ENCODE data around the gene BCAT1.

Gene BCAT1

DNA sequence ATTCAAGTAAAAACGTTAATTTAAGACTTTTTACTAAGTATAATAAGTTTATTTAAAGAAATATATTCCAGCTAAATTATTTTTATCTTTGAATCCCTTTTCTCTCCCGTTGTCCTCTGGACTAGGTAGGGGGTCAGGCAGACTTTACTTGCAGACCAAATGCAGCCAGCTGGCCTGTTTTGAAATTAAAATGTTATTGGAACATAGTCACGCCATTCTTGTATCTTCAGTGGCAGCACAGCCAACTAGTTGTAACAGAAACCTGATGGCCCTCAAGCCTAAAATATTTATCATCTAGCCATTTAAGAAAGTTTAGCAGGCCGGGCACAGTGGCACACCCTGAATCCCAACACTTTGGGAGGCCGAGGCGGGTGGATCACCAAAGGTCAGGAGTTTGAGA is 52.7 kb downstream of the BCAT1 start:
- Histone ChIP-seq H4K20me1 (ENCODE audit: insufficient read depth, low read length) (no peaks in the 10 kb centered on the region), H3K4me3 (ENCODE audit: low read depth, low read length, poor library complexity, severe bottlenecking) (no peak overlapping the region), H3K79me2 (ENCODE audit: insufficient read depth, low read length) (no peaks in the 10 kb centered on the region), H3K9me2 (ENCODE audit: low read depth, low read length) (no peaks in the 10 kb centered on the region), H3K27ac (ENCODE audit: low read depth, low read length, poor library complexity, severe bottlenecking) (no peak overlapping the region), H3K27me3 (ENCODE audit: insufficient read depth, low read length) (no peaks in the 10 kb centered on the region), H3K4me1 (ENCODE audit: insufficient read depth, low read length, severe bottlenecking) (no peaks in the 10 kb centered on the region), H3K36me3 (ENCODE audit: insufficient read depth, low read length) (no peaks in the 10 kb centered on the region; the same call in 1 of the 2 replicates), H3K9me3 (ENCODE audit: low read length) (no peaks in the 10 kb centered on the region), H3F3A (ENCODE audit: insufficient read depth, low read length) (no peaks in the 10 kb centered on the region), H3K4me2 (ENCODE audit: low read length) (no peak overlapping the region), H2AFZ (ENCODE audit: low read length) (no peak overlapping the region), H3K9ac (ENCODE audit: low read length) (no peak overlapping the region)
- no peak for TF ChIP-seq EZH2 (IDR thresholded peaks at IDR 0.05; ENCODE audit: borderline replicate concordance, low read length)
- TF ChIP-seq, protein P1, sequence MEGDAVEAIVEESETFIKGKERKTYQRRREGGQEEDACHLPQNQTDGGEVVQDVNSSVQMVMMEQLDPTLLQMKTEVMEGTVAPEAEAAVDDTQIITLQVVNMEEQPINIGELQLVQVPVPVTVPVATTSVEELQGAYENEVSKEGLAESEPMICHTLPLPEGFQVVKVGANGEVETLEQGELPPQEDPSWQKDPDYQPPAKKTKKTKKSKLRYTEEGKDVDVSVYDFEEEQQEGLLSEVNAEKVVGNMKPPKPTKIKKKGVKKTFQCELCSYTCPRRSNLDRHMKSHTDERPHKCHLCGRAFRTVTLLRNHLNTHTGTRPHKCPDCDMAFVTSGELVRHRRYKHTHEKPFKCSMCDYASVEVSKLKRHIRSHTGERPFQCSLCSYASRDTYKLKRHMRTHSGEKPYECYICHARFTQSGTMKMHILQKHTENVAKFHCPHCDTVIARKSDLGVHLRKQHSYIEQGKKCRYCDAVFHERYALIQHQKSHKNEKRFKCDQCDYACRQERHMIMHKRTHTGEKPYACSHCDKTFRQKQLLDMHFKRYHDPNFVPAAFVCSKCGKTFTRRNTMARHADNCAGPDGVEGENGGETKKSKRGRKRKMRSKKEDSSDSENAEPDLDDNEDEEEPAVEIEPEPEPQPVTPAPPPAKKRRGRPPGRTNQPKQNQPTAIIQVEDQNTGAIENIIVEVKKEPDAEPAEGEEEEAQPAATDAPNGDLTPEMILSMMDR (IDR thresholded peaks at IDR 0.05; ENCODE audit: low read length): no peak

GRCh38 chr12:24895612-24896011 is 53.3 kb downstream of the BCAT1 start:
- no peak overlapping the region for H3K9ac ChIP-seq (ENCODE audit: low read length)
- H2AFZ ChIP-seq (ENCODE audit: low read length): no peak overlapping the region
- no peak overlapping the region for H3K27ac ChIP-seq (ENCODE audit: low read depth, low read length, poor library complexity, severe bottlenecking)
- no peak overlapping the region for H3K4me3 ChIP-seq (ENCODE audit: low read depth, low read length, poor library complexity, severe bottlenecking)
- H3K9me2 ChIP-seq (ENCODE audit: low read depth, low read length): no peaks in the 10 kb centered on the region
- no peaks in the 10 kb centered on the region for H4K20me1 ChIP-seq (ENCODE audit: insufficient read depth, low read length)
- H3K79me2 ChIP-seq (ENCODE audit: insufficient read depth, low read length): no peaks in the 10 kb centered on the region
- no peaks in the 10 kb centered on the region for H3F3A ChIP-seq (ENCODE audit: insufficient read depth, low read length)
- H3K27me3 ChIP-seq (ENCODE audit: insufficient read depth, low read length): no peaks in the 10 kb centered on the region
- H3K36me3 ChIP-seq (ENCODE audit: insufficient read depth, low read length): no peaks in the 10 kb centered on the region; the same call in 1 of the 2 replicates
- H3K4me1 ChIP-seq (ENCODE audit: insufficient read depth, low read length, severe bottlenecking): no peaks in the 10 kb centered on the region
- H3K4me2 ChIP-seq (ENCODE audit: low read length): no peak overlapping the region
- no peaks in the 10 kb centered on the region for H3K9me3 ChIP-seq (ENCODE audit: low read length)
- no peak for TF ChIP-seq EZH2 (IDR thresholded peaks at IDR 0.05; ENCODE audit: borderline replicate concordance, low read length)
- TF ChIP-seq, protein P1 (IDR thresholded peaks at IDR 0.05; ENCODE audit: low read length): no peak

DNA sequence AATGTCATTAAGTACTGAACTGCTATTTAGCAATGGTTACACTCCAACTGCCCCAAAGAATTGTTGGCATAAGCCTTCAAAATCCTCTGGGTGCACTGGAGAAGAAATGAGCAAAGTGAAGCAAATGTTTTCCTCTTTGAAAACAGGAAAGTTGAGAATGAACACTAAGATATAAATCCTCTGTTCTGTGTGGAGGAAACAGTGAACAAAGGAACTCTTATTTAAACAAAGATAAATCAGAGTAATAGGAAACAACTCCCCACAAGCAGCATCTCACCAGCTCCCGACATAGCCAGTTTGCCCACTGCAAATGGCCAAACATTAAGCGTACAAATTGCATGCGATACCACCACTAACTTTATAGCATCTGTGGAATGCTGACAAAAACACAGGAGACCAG is 54.0 kb downstream of the BCAT1 start:
- H3K9me2 ChIP-seq (ENCODE audit: low read depth, low read length): no peaks in the 10 kb centered on the region
- no peak overlapping the region for H3K4me3 ChIP-seq (ENCODE audit: low read depth, low read length, poor library complexity, severe bottlenecking)
- no peaks in the 10 kb centered on the region; the same call in 1 of the 2 replicates for H3K36me3 ChIP-seq (ENCODE audit: insufficient read depth, low read length)
- no peak overlapping the region for H2AFZ ChIP-seq (ENCODE audit: low read length)
- no peaks in the 10 kb centered on the region for H3K79me2 ChIP-seq (ENCODE audit: insufficient read depth, low read length)
- no peaks in the 10 kb centered on the region for H3K4me1 ChIP-seq (ENCODE audit: insufficient read depth, low read length, severe bottlenecking)
- no peaks in the 10 kb centered on the region for H3F3A ChIP-seq (ENCODE audit: insufficient read depth, low read length)
- H4K20me1 ChIP-seq (ENCODE audit: insufficient read depth, low read length): no peaks in the 10 kb centered on the region
- H3K27me3 ChIP-seq (ENCODE audit: insufficient read depth, low read length): no peaks in the 10 kb centered on the region
- TF ChIP-seq, protein P1 (IDR thresholded peaks at IDR 0.05; ENCODE audit: low read length): no peak
- no peak for TF ChIP-seq EZH2 (IDR thresholded peaks at IDR 0.05; ENCODE audit: borderline replicate concordance, low read length)
- H3K9me3 ChIP-seq (ENCODE audit: low read length): no peaks in the 10 kb centered on the region
- no peak overlapping the region for H3K27ac ChIP-seq (ENCODE audit: low read depth, low read length, poor library complexity, severe bottlenecking)
- no peak overlapping the region for H3K4me2 ChIP-seq (ENCODE audit: low read length)
- H3K9ac ChIP-seq (ENCODE audit: low read length): no peak overlapping the region

All from OCI-LY1 (cell line).